Body of pancreas (tissue), 4 donors: ENCODE results near the gene DAAM1. TPM values are rescaled to one million over a fixed set of nuclear protein-coding genes. Genes with fewer than 3 reads are reported as not detected.
A peak's percentile ranks its signal among the peaks of the same experiment; 100 is the strongest.

Source experiments
- ATAC-seq: fragments of 150-250 bp; one replicate; pipeline ENCODE4 v1.9.1; 2016
- DNase-seq, 4 donors: peaks; one replicate each; pipeline ENCODE4 v3.0.0-alpha.2; 2019
- H3K27ac ChIP-seq, 4 donors: fragments of 200-600 bp; sonication (generic); 1 replicate in 3 of 4; 2 replicates in 1 of 4; pipeline versions ENCODE4 v1.5.1 to v1.6.1; 2016 to 2019; ENCODE audit warnings: mild to moderate bottlenecking in 1 of 4, mixed read lengths in 1 of 4, moderate library complexity in 1 of 4
- H3K27me3 ChIP-seq, 2 donors: fragments of 200-600 bp; sonication (generic); one replicate each; pipeline ENCODE4 v1.6.0; 2016; ENCODE audit warnings: mild to moderate bottlenecking in 1 of 2
- H3K36me3 ChIP-seq, 2 donors: fragments of 200-600 bp; sonication (generic); replicated peaks in 1 of 2; 2 replicates each; pipeline ENCODE4 v1.5.1; 2016; ENCODE audit warnings: low read depth in 2 of 2; ENCODE audit not compliant: insufficient read depth in 1 of 2
- H3K4me1 ChIP-seq: fragments of 200-600 bp; sonication (generic); one replicate; pipeline ENCODE4 v1.6.0; 2016
- H3K4me3 ChIP-seq, 2 donors: fragments of 200-600 bp; sonication (generic); 1 replicate in 1 of 2; 2 replicates in 1 of 2; pipeline ENCODE4 v1.5.1; 2016 to 2019
- H3K9me3 ChIP-seq, 3 donors: fragments of 200-600 bp; sonication (generic); 1 replicate in 2 of 3; 2 replicates in 1 of 3; pipeline ENCODE4 v1.5.1; 2016
- POLR2A ChIP-seq, 3 donors: fragments of 450-650 bp; IDR thresholded peaks; one replicate each; pipeline ENCODE4 v1.6.1; 2016; ENCODE audit warnings: antibody characterized with exemption in 3 of 3, mild to moderate bottlenecking in 2 of 3
- WGBS, 2 donors: methylation state at CpG; one replicate each; pipeline ENCODE4 v1.1.5; 2017; 5-methylcytosine and 5-hydroxymethylcytosine counted together
- intact Hi-C: fragments of 100-400 bp; cut with DNase I; formaldehyde crosslinking; loops from one replicate; pipeline ENCODE4 v1.15.1; 2023
- total RNA-seq, 2 donors: library from RNA; depleted of rRNA; stranded (reverse); fragments of >200 nt; gene quantifications; one replicate each; pipeline ENCODE4 v1.1.0, GENCODE V29; 2016
- TF ChIP-seq, protein P1 (sequence below), 7 experiments: fragments of 450-650 bp in 4 of 7; fragments of 200-600 bp in 3 of 7; sonication (generic) in 3 of 7; IDR thresholded peaks; one replicate each; pipeline ENCODE4 v1.5.1; 2016 to 2019; ENCODE audit warnings: antibody characterized with exemption in 7 of 7

Gene DAAM1
- total RNA-seq, 2 donors from 2014 or later: 16.9 to 42.5 TPM

DNA sequence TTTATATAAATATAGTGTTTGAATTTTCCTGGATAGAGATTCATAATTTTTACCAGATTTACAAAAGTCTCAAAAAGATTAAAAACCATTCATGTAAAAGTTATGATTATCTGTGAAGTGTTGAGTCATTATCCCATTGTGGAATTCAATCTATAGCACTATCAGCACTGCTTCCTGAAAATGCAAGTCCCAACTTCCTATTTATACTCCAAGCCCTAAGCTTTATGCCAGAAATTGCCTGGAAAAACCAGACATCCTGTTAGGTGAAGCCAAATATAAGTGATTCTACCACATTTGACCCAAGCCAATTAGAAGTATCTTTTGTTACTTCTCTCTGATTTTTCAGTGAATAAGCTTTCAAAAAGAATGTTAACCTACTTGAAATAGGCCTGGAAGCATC, 147.6 kb downstream of the DAAM1 start:
- TF ChIP-seq, protein P1, sequence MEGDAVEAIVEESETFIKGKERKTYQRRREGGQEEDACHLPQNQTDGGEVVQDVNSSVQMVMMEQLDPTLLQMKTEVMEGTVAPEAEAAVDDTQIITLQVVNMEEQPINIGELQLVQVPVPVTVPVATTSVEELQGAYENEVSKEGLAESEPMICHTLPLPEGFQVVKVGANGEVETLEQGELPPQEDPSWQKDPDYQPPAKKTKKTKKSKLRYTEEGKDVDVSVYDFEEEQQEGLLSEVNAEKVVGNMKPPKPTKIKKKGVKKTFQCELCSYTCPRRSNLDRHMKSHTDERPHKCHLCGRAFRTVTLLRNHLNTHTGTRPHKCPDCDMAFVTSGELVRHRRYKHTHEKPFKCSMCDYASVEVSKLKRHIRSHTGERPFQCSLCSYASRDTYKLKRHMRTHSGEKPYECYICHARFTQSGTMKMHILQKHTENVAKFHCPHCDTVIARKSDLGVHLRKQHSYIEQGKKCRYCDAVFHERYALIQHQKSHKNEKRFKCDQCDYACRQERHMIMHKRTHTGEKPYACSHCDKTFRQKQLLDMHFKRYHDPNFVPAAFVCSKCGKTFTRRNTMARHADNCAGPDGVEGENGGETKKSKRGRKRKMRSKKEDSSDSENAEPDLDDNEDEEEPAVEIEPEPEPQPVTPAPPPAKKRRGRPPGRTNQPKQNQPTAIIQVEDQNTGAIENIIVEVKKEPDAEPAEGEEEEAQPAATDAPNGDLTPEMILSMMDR (IDR thresholded peaks at IDR 0.05): no peak
- TF ChIP-seq POLR2A (IDR thresholded peaks at IDR 0.05): no peak
- Histone ChIP-seq H3K27ac (peak overlapping the region in 1 of 4 donors; percentile 12), H3K4me3 (no peak overlapping the region), H3K36me3 (peaks cover 0 to 9% of the 10 kb centered on the region in 2 donors), H3K4me1 (peaks cover 12% of the 10 kb centered on the region), H3K27me3 (no peaks in the 10 kb centered on the region), H3K9me3 (no peaks in the 10 kb centered on the region)
- intact Hi-C loops: no loop called here
- DNase-seq: no peak
- ATAC-seq: no peak

DNA sequence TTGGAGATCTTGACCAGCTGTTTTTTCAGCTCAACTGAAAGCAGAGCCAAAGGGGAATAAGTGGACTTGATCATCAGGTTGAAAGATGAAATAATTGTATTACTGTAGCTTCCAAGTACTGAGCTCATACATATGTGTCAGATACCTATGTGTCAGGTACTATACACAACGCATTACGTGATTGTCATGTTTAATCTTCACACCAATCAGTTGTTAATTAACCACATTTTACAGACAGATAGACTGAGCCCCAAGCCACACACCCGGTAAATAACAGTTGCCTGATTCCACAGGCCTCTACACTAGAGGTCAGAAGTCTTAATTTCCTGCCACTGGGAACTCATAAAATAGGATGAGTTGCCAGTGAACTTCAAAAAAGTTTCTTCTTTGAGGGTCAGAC, 148.2 kb downstream of the DAAM1 start:
- WGBS, 2 donors: 85 to 89% methylated on average over 3 of the region's 3 CpGs
- no peak overlapping the region for H3K4me3 ChIP-seq
- TF ChIP-seq, protein P1 (IDR thresholded peaks at IDR 0.05): no peak
- no peak for TF ChIP-seq POLR2A (IDR thresholded peaks at IDR 0.05)
- H3K9me3 ChIP-seq: no peaks in the 10 kb centered on the region
- peaks cover 0 to 8% of the 10 kb centered on the region in 2 donors for H3K36me3 ChIP-seq
- H3K27ac ChIP-seq: peak overlapping the region in 2 of 4 donors; percentile 12 to 16
- intact Hi-C loops: no loop called here
- H3K4me1 ChIP-seq: peaks cover 14% of the 10 kb centered on the region
- DNase-seq: no peak
- ATAC-seq: no peak
- H3K27me3 ChIP-seq: no peaks in the 10 kb centered on the region

DNA sequence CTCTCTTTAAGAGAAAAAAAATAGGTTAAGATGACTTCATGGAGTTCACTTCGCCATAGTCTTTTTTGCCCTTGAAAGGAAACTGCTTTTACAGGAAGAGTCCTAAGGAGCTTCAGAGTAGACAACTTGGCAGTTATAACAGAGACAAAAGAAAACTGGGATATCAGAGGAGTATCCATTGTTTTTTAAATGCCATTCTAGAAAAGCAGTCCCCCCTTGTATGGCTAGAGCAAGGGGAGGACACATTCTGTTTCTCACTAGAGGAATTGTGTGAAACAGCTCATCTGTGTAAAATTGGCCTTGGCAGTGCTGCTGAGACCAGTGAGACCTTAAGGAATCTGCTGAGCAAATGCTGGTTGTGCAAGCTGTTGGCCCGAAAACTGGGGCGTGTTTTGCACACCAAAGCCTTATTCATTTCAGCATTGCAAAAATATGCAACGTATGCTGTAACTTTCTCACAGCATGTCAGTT, 148.7 kb downstream of the DAAM1 start:
- intact Hi-C loops: no loop called here
- peak overlapping the region in 2 of 4 donors; percentile 12 to 16 for H3K27ac ChIP-seq
- WGBS, 2 donors: 66 to 77% methylated on average over 4 of the region's 4 CpGs
- H3K36me3 ChIP-seq: peaks cover 0 to 5% of the 10 kb centered on the region in 2 donors
- TF ChIP-seq, protein P1 (IDR thresholded peaks at IDR 0.05): no peak
- no peak for TF ChIP-seq POLR2A (IDR thresholded peaks at IDR 0.05)
- H3K4me3 ChIP-seq: no peak overlapping the region
- H3K27me3 ChIP-seq: no peaks in the 10 kb centered on the region
- DNase-seq (peak in 3 of 4 donors; percentile 19 to 30 (median 24)), ATAC-seq (no peak)
- no peaks in the 10 kb centered on the region for H3K9me3 ChIP-seq
- H3K4me1 ChIP-seq: peaks cover 18% of the 10 kb centered on the region

DNA sequence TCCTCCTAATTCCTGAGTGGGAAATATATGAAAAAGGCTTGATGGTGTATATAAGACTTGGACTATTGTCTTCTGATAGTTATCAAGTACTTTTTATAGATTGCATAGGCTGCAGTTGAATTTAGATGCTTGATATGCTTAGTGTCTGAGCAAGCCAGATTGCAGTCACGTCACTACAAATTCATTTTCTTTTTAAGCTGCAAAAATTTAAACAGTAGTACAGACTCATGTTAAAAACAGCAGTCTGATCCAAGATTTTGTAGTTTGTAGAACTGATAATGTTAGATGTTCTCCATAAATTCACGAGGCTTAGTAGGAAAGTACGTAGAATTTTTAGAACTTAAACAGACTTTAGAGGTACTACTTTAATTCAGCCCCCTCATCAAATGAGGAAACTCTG, 150.3 kb downstream of the DAAM1 start:
- Histone ChIP-seq H3K27ac (no peak overlapping the region), H3K4me1 (peaks cover 19% of the 10 kb centered on the region), H3K4me3 (no peak overlapping the region), H3K36me3 (peaks cover 0 to 5% of the 10 kb centered on the region in 2 donors), H3K9me3 (no peaks in the 10 kb centered on the region), H3K27me3 (no peaks in the 10 kb centered on the region)
- intact Hi-C loops: no loop called here
- no peak for ATAC-seq
- TF ChIP-seq POLR2A (IDR thresholded peaks at IDR 0.05): no peak
- TF ChIP-seq, protein P1 (IDR thresholded peaks at IDR 0.05): no peak
- no peak for DNase-seq
- 93 to 94% methylated on average over 3 of the region's 3 CpGs for WGBS, 2 donors
